GM18526 (cell line): Measurements from ENCODE around the gene PRKAR2A.

ENCODE experiments used
- POLR2A ChIP-seq: IDR thresholded peaks from 3 replicates; pipeline ENCODE4 v1.6.1; 2011; ENCODE audit not compliant: insufficient read length; ENCODE audit errors: extremely low read depth

Gene PRKAR2A

DNA sequence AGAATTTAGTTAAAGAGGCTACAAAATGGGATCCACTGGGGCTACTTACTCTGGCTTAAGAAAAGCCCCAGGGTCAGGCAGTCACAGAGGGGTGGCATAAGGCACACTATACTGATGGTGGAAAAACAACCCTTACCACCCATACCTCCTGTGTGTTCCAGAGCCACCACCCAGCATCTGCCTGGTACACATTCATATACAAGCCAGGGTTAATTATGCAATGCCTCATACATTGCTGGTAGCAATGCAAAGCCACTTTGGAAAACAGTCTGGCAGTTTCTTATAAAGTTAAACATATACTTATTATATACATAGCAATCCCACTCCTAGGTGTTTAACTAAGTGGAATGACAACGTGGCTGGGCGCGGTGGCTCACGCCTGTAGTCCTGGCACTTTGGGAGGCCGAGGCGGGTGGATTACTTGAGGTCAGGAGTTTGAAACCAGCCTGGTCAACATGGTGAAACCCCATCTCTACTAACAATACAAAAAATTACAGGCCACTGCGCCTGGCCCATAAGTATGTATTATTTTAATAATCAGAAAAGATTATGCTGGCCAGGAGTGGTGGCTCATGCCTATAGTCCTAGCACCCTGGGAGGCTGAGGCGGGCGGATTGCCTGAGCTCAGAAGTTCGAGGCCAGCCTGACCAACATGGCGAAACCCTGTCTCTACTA lies 146.8 kb downstream of the PRKAR2A start:
- no peak for TF ChIP-seq POLR2A

DNA sequence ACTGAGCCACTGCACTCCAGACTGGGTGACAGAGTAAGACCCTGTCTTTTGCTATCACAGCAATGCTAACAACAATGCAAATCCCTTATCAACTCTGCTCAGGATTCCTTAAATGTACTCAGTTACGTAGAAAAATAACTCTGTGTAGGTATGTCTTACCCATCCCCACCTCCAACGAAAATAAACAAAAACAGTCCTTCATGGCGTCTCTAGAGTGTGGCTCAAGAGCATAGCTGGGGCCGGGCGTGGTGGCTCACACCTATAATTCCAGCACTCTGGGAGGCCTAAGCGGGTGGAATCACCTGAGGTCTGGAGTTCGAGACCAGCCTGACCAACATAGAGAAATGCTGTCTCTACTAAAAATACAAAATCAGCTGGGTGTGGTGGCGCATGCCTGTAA lies 148.8 kb downstream of the PRKAR2A start:
- no peak for TF ChIP-seq POLR2A

DNA sequence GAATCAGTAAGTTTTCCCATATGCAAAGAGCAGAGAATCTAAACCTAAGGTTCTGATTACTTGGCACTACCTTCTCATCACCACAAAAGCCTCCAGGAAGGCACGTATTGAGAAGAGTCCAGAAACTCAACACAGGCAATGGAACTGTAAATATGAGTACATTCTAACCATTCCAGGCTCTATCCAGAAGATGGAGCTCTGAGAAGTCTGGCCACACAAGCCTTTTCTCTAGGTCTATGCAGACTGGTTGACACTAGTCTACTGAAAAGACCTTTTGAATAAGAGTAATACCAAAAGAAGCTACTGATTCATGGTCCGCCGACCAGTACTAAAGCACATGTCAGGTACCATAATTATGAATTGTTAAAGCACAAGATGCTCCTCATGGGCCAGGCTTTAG lies 149.7 kb downstream of the PRKAR2A start:
- TF ChIP-seq POLR2A: no peak

DNA sequence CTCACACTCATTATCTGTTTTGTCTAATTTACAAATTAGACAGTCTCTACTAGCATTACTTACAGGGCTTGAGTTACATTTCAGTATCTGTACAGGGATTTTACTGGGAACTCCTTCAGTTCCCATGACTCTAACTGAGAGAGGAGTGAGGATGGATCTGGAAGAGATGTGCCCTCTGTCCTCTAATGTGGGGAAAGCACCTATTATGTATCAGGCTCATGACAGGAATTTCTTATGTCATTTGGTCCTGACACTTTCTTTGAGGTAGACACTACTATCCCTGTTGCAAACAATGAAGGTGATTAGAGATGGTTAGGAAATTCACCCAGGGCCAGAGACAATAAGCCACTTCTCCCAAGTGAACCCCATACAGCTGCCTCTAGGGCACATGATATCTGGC lies 151.1 kb downstream of the PRKAR2A start:
- no peak for TF ChIP-seq POLR2A
